Neural progenitor cell (in vitro differentiated cells): ENCODE measurements around the gene FMNL2.

Experiments used
- CTCF ChIP-seq: fragments of 200-600 bp; sonication (generic); IDR thresholded peaks from 2 replicates; pipeline ENCODE4 v1.5.1; 2017; ENCODE audit warnings: antibody characterized with exemption, mild to moderate bottlenecking
- EZH2 ChIP-seq: fragments of 200-600 bp; sonication (generic); IDR thresholded peaks from 2 replicates; pipeline ENCODE4 v1.6.1; 2017; ENCODE audit warnings: antibody characterized with exemption, mild to moderate bottlenecking, moderate library complexity
- EZH2phosphoT487 ChIP-seq: fragments of 200-600 bp; sonication (generic); IDR thresholded peaks from 2 replicates; pipeline ENCODE4 v1.6.1; 2017; ENCODE audit warnings: antibody characterized with exemption

- no peak for TF ChIP-seq CTCF
- TF ChIP-seq EZH2, result no peak
- TF ChIP-seq EZH2phosphoT487, result no peak
Observed at GRCh38 chr2:152638056-152638455, 303.1 kb downstream of the FMNL2 start.
